Ramos (cell line): ENCODE results near the gene RPS14.
"Not testable (repeated sequence)": the region's sequence is repeated elsewhere in the genome, so short reads cannot be mapped to it uniquely, and the experiment has no call there.

Experiments
- in situ Hi-C: fragments of 300-500 bp; cut with MboI; formaldehyde crosslinking; loops from one replicate; pipeline ENCODE4 v1.14.3; 2022; ENCODE audit warnings: low sequenced_read_pairs; ENCODE audit not compliant: unreplicated experiment

RPS14 gene

DNA sequence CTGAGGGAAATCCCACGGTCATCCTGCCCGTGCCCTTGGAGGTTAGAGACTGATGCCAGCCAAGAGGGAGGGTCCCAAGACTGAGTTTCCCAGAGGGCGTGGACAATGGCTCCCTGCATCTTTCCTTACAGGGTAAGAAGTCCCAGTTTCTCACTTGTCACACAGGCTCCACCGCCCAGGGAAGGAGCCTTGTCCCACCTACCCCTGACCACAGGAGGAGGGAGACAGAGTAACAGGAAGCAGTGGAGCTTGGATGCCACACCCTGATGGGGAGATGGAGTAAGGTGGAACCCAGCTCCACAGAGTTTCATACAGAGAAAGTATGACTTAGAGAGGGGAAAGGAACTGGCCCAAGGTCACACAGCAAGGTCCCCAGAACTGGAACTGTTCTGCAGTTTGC lies 27.5 kb downstream of the RPS14 start:
- in situ Hi-C loops = no loop called here

GRCh38 chr5:150419630-150420270 lies 29.8 kb downstream of the RPS14 start:
- in situ Hi-C loops = no loop called here

DNA sequence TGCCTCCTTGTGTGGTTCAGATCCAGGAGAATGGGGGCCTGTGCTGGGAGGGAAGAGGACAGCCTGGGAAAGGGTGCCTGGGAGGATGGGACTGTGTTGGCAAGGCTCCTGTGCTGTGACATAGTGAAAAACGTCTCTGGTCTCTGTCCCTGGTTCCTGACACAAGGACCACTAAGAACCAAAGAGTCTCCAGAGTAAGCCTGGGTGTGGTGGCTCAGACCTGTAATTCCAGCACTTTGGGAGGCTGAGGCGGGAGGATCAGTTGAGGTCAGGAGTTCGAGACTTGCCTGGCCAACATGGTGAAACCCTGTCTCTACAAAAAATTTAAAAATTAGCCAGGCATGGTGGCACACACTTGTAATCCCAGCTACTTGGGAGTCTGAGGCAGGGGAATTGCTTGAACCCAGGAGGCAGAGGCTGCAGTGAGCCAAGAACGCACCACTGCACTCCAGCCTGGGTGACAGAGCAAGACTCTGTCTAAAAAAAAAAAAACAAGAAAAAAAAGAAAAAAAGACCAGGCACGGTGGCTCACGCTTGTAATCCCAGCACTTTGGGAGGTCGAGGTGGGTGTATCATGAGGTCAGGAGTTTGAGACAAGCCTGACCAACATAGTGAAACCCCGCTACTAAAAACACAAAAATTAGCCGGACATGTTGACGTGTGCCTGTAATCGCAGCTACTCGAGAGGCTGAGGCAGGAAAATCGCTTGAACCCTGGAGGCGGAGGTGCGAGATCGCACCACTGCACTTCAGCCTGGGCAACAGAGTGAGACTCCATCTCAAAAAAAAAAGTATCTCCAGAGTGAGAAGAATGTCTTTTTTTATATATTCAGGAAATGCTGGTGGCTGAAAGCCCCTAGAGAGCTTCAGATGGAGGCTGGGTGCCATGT lies 35.4 kb downstream of the RPS14 start:
- in situ Hi-C loops = not testable (repeated sequence)

DNA sequence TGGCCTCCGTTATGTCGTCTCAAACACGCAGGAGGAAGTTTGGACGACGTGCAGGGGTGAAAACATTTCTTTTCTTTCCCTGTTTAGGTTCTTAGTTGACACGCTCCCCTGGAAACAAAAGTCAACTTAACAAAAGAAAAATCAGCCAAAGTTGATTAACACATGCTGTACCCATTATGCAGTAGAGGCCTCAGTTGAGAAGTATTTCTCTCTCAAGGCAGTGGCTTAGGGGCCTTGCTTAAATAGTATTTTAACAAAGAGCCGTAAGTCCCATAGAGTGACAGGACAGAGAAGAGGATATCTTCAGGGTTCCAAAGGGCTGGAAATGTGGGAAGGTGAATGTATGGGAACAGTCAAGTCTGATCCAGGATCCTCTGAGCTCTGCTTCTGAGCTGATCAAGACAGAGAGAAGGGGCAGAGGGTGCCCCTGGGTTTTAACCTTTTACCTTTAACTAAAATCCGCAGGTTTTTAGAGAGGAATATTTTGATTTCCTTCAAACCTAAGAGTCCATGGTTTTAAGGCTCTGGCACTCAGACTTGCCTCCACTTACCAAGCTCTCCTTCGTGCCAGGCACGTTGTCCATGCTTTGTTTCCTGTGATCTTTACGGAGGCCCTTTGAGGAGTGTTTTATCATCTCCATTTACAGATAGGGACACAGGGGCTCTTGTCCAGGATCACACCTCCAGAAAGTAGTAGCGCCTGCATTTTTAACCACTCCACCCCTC lies 36.2 kb downstream of the RPS14 start:
- in situ Hi-C loops = no loop called here

GRCh38 chr5:150412319-150413175 lies 37.0 kb downstream of the RPS14 start, which contains the start of gene CD74:
CD74 (minus strand) TSS chr5:150412910; CDS start chr5:150412749, 161 bp downstream.
- in situ Hi-C loops = no loop called here

- in situ Hi-C loops = no loop called here
Measured at GRCh38 chr5:150411245-150411979, 38.1 kb downstream of the RPS14 start.

DNA sequence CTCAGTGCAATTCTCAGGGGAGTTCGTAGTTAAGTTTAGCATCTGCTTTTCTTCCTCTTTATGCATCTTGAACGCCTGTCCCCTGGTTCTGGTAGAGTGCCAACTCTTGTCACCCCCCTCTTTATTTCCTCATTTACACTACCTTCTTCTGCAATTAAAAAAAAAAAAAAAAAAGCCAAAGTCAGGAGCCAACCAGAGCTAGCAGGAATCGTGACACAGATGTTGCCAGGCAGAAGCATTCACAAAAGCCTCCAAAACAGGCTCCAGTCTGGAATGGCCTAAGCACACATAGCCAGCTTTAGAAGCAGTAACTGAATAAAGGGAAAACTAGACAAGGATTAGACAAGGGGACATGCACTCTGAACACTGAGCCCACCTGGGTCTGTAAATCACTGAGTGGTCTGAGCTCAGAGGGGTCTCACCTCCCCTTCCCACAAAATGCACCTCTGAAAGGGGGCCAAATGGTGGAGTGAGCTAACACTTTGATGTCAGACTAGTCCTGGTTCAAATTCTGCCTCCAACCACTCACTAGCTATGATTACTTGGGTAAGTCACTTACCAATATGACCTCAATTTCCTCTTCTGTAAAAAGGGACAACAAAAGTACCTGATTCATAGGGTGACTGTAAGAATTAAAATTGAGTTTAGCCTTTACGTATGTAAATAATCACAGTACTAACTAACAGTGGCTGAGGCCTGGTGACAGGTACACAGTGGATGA lies 38.9 kb downstream of the RPS14 start:
- in situ Hi-C loops = no loop called here

GRCh38 chr5:150409638-150410523 lies 39.7 kb downstream of the RPS14 start:
- in situ Hi-C loops = no loop called here

DNA sequence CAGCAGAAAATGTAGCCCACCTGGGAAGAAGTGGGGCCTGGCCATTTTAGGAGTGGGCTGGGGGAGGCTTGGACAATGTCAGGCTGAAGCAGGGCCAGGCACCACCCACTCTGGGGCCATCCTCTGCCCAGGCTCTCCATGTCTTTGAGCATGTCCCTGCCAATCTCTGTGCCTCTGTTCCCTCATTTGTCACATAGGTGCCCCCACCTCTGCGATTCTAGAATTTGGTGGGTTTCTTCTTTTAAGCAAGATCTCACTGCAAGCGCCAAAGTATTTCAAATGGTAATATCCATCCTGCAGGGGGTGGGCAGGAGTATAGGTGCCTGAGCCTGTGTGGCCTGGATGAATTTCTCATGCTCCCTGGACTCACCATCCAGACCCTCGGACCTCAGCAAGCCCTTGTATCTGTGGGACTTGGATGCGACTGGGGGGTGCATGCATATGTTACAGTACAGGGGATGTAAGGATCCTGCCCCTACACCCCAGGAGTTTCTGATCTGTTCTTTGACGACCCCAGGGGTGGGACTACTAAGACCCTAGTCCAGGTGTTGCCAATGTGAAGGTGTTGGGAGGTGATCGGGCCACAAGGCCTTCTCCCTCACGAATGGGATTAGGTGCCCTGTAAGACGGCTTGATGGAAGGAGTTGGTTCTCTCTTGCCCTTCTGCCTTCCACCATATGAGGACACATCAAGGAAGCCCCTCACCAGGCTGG lies 41.2 kb downstream of the RPS14 start:
- in situ Hi-C loops = no loop called here

- in situ Hi-C loops = no loop called here
Measured at GRCh38 chr5:150407096-150407720, 42.3 kb downstream of the RPS14 start.

GRCh38 chr5:150406723-150407095 lies 42.8 kb downstream of the RPS14 start:
- in situ Hi-C loops = no loop called here

DNA sequence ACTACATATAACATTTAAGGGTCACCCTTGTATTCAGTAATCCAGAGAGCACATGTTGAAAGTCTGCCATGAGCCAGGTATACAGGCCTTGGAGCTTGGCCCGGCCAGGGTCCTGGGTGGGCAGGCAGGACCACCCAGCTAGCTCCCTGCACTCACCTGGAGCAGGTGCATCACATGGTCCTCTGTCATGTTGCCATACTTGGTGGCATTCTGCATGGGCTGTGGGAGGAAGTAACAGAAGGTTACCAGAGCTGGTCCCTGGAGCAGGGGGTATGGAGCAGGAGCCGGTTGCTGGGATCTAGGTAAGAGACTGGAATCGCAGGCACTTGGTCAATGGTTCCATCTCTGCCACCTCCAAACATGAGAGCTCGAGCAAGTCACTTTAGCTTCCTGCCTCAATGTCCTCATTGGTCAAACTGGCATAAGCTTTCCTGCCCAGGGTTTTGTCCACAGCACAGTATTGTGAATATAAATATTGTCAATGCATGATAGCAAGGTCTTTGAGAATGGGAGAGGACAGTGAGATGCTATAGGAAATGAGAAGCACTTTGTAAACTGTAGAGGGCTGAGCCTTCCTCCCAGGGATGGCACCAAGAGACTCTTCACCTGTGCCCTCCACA lies 43.3 kb downstream of the RPS14 start:
- in situ Hi-C loops = no loop called here

DNA sequence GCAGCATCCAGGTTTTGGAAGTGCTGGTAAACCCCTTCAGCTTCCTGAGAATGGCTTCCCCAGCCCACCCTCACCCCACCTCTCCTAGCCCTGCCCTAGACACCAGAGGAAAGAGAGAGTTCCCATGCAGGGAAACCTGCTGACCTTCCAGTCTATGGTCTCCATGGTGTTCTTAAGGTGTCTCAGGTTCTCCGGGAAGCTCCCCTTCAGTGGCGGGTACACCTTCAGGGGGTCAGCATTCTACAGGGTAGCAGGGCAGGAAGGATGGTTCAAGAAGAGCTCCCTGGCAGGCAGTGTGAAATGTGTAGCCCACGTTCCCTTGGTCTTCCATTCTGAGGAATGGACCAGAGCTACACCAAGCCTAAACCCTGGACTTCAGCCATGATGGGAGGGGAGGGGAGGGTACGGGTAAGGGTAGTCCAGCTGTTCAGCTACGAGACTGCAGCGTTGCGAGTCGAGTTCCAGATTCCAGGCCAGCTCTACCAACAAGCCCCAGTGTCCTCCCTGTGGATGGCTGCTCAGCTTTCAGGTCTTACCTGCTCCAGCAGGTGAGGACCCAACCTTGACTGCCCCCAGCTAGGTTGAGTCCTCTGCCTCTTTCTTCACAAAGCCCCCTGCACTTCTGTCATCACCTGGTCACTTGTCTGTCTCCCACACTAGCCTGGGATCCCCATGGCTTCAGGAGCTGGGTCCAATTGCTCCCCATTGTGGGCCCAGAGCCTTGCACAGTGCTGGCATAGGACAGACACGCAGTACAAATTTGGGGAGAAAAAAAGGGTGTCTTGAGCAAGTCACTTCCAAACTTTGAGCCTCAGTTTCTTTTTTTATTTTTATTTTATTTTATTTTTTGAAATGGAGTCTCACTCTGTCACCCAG lies 44.4 kb downstream of the RPS14 start:
- in situ Hi-C loops = no loop called here

- in situ Hi-C loops = no loop called here
Measured at GRCh38 chr5:150404535-150404934, 45.0 kb downstream of the RPS14 start.

DNA sequence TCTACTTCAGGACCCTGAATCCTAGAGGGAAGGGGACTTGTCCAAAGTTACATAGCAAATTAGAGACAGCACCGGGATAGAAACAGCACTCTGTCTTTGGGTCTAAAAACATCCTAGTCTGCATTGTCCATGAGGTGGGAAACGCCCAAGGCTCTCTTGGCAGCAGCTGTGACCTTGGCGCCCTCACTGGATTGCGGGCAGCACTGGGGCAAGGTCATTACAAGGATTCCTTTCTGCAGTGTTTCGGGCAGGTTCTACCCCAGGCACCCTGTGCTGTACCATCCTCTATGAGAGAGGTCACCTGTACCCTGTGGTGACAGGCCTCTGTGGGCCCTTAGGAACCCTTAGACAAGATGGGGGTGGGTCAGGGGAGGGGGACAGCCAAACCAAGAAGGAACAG lies 45.4 kb downstream of the RPS14 start:
- in situ Hi-C loops = no loop called here
